Renal cortex interstitium (tissue), 11 donors: ENCODE results near the gene GFRA1. TPM values are rescaled to one million over a fixed set of nuclear protein-coding genes. Genes with fewer than 3 reads are reported as not detected.

Experiments
- DNase-seq, 11 donors: peaks; one replicate each; pipeline ENCODE4 v3.0.0-alpha.2; 2013; ENCODE audit warnings: low read depth in 9 of 11, low spot score in 4 of 11; ENCODE audit errors: extremely low read depth in 1 of 11
- polyA plus RNA-seq, 3 donors: library from polyadenylated mRNA; unstranded; fragments of 120-200 nt; gene quantifications; one replicate each; pipeline ENCODE4 v1.2.1, GENCODE V29; 2013; ENCODE audit not compliant: insufficient read length in 3 of 3

Gene GFRA1
- polyA plus RNA-seq, 3 donors: 27.1 to 30.2 (median 29.2) TPM

DNA sequence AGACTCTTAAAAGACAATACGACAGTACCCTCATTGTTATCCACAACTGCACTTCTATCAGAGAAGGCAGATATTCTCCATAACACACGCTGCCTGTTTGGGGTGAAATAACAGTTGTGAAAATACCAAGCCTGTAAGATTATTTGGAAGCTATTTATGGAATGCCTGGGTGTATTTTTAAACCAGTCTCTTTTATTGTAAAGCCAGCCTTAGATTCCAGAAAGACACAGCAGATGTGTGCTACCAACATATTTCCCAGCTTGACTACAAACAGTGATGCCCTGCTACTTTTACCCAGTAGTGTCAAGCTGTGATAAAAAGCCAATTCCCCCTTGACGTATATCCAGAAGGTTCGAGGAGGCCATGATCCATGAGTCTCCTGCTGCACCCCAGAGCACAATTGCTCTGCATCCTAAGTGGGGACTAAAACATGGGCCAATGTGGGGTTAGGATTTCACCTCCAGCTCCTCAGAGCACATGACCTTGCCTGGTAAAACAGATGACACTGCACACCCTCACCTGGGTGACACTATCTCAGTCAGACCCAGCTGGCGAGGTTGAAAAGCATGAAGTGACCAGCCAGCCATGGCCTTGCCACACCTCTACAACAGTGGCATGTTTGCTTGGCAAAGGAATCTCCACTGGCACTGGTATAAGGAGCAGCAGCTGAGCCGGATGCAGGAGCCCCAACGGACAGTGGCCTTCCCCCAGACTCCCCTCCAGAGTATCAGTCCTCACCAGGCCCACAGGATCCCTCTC is 62.2 kb downstream of the GFRA1 start:
- DNase-seq: no peak

- no peak for DNase-seq
Measured at GRCh38 chr10:116209781-116210180, 63.2 kb downstream of the GFRA1 start.

DNA sequence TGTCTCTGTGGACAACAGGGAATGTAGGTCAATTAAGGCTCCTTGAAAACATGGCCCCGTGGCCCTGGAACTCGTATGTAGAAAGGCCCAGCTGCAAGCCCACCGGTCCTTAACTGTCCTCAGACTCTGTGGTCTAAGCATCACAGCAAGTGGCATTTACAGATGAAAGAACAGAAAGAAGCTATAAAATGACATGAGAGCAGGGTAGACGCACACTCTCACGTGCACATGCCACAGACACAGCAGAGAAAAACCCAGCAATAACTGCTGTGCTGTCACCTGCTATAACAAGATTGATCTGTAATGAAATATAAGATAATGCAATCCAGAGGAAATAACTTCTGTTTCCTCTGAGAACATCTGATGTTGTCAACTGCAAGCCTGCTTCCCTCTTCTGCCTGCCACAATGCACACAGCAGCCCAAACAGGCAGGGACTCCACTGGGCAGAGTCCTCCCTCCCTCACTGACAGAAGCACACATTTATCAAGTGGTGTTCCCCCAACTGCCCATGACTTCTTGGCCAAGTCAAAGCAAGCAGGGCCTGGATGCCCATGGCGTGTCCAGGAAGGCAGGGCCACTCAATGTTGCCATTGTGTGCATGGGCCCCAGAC is 63.9 kb downstream of the GFRA1 start:
- DNase-seq: no peak

DNA sequence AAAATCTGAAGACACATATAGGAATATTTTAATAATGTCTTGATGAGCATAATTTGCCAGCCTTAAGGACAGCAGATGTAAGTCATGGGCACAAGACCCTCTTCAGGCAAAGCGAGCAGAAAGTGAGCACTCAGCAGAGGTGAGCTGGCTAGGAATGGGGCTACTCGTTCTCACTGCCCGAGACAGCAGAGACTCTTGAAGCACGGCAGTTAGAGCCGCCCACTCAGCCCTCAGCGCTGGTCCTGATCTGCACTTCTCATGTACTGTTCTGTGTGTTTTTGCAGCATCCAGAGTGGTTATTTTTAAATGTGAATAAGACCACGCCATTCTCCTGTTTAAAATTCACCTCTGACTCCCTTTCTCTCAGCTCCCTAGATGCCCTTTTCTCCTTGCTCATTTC is 65.3 kb downstream of the GFRA1 start:
- DNase-seq: no peak

- no peak for DNase-seq
Measured at GRCh38 chr10:116203661-116204060, 69.3 kb downstream of the GFRA1 start.

DNA sequence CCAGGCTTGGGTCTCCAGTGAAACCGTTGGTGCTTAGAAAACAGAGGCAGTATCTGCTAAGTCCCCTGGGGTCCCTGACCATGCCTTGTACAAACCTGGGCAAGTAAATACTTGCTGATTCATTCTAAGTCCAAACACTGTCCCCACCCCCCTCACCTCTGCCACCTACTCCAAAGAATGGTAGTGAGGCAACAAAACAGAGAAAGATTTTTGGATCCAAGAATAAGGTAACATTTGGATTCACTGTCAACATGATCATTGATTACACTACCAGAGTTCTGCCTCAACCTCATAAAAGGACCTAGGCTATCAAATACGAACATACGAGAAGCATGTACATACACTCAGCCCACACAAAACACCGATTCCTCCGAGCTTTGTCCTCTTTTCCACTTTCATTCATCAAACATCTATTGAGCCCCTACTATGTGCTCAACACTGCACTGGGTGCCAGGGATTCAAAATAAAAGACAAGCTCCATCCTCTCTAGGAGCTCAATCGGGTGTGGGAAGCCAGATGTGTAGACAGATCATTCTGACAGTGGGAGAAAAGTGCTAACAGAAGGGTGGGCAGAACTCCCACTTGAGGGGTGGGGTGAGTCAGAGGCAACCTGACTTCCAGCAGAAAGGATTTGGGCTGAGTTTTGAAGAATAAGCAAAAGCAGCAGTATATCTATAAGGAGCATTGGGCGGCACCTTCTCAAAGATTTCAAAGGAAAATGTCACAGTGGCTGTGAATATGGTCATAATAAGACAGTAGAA is 71.2 kb downstream of the GFRA1 start:
- DNase-seq: no peak

GRCh38 chr10:116201011-116201410 is 72.0 kb downstream of the GFRA1 start:
- DNase-seq: no peak

- DNase-seq: no peak
Measured at GRCh38 chr10:116198676-116199035, 74.3 kb downstream of the GFRA1 start.

GRCh38 chr10:116197946-116198675 is 74.9 kb downstream of the GFRA1 start:
- DNase-seq: no peak

DNA sequence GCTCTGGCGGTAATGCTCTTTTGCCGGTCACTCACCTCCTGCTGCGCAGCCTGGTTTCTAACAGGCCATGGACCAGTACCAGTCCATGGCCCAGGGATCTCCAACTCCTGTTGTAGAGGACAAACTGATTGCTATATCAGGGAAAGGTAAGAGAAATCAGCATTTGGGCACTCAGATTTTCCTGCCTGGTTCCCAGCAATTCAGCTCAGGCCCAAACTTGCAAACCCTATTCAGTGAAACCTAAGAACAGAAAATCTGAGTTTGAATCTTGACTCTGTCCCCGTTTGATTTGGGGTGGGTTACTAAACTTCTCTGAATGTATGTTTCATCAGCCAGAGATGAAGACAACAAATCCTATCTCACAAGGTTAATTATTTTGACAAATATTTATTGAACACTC is 77.4 kb downstream of the GFRA1 start:
- no peak for DNase-seq

GRCh38 chr10:116195039-116195438 is 78.0 kb downstream of the GFRA1 start:
- DNase-seq: no peak

DNA sequence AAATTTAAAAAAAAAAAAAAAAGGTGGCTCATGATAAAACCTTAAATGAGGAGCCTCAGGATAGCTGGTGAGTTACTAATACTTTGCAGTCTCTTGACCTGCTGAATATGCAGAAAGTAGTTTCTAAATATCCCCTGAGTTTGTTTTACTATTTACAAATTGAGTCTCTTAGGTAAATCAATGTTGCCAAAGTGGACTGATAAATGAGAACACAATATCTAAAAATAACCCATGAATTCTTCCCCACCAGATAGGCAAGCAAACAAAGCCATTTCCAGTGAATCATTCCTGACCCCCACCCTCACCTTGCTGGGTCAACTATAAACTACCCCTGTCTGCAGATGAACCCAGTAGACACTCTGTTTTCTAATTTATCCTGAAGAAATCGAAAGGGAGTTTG is 78.9 kb downstream of the GFRA1 start:
- DNase-seq: no peak

DNA sequence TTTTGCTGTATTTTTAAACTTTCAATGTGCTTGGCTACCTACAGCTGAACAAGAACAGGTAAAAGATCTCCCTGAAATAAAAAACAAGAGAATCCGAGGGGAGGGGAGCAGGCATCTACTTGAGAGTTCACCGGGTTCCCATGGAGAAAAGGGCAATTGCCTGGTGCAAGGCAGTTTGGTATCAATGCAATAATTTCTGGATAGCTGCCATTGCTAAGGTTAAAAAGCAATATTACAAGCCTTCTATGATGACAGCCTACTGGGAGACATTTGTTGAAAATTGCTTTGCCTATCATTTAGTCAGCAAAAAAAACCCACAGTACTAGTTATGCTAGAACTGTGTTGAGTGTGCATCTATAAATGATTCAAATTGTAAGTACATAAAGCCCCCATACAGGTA is 82.1 kb downstream of the GFRA1 start:
- DNase-seq: no peak

DNA sequence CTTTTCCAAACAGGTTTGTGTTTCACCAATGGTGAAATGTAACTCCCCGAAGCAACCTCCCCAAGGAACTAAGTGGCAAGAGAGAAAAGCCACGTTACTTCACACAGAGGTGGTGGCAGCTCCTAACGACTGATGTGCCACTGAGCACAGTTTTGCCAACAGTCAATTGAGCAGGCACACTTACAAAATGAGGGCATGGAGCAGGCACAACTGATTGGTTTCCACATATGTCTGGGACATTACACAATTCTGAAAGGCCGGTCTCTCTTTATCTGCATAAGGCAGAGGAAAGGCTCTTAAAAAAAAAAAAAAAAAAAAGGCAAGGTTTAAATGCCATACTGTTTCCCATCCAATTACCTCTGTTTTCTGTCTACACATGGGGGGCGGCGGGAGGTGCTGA is 86.7 kb downstream of the GFRA1 start:
- no peak for DNase-seq

- DNase-seq: no peak
Measured at GRCh38 chr10:116185199-116185867, 87.7 kb downstream of the GFRA1 start.

- DNase-seq: no peak
Measured at GRCh38 chr10:116184512-116184794, 88.6 kb downstream of the GFRA1 start.

DNA sequence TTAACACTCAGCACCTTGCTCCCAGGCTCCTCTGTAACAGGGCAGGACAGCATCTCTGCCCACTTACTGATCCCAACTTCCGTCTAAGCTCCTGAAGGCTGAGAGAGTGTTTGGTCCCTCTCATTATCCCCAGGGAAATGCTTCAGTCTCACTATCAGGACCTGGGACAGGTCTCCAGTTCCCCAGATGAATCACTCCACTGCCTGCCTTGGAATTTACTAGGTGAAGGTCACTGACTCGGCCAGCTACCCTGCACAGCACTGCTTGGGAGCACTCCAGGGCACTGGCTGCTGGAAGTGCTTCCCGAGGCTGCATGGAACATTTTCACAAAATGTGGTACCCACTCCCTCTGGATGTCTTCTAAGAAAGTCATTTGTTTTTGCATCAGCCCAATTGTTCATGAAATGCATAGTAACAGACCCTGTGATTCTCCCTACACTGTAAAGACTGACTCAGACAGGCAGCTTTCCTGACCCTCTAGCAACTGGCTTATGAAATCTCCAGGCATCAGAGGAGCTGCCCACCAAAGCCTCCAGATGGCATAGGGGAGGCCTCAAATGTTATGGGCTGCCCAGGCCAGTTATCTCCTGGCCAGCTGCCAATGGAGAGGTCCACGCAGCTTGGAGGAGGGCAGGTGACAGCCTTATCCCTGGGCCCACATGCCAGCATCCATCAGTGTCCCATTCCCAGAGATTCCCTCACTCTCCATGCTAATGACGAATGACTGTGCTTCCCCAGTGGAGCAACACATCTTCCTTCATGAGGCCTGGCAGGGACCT is 89.1 kb downstream of the GFRA1 start:
- DNase-seq: peak in 7 of 11 donors; percentile 22 to 45 (median 38)

- DNase-seq: no peak
Measured at GRCh38 chr10:116182426-116182825, 90.6 kb downstream of the GFRA1 start.
